ENCODE results near the gene XXYLT1.

XXYLT1 gene

GRCh38 chr3:195212749-195213375 lies 58.1 kb downstream of the XXYLT1 start:
- no peak for DNase-seq (ENCODE audit: low read depth, low spot score)

GRCh38 chr3:195212033-195212748 lies 58.8 kb downstream of the XXYLT1 start:
- no peak for DNase-seq (ENCODE audit: low read depth, low spot score)

More at GRCh38 chr3:195212749-195213375, 58.1 kb downstream of the XXYLT1 start:
- no peak overlapping the region for H3K4me3 ChIP-seq (ENCODE audit: low read length)

GRCh38 chr3:195210266-195210973 lies 60.5 kb downstream of the XXYLT1 start:
- no peak overlapping the region for H3K4me3 ChIP-seq (ENCODE audit: low read length)

More at GRCh38 chr3:195212033-195212748, 58.8 kb downstream of the XXYLT1 start:
- H3K4me3 ChIP-seq (ENCODE audit: low read length): no peak overlapping the region

DNA sequence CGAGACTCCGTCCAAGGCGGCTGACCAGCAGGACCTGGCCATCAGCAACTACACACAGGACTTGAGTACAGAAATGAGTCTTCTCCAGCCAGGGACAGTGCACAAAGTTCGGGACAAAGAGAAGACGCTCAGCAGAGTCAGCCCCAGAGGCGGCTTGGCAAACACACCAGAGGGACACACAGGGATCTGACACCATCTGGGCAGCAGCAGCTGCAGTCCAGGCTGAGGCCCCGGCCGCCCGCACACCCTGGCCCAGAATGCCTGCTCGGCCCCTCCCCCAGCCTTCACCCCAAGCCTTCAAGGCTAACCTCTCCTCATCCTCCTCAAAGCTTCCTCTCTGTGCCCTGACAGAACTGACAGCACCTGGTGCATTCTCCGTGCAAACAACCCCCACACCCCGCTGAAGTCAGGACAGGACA lies 61.1 kb downstream of the XXYLT1 start:
- no peak for DNase-seq (ENCODE audit: low read depth, low spot score)
- no peak overlapping the region for H3K4me3 ChIP-seq (ENCODE audit: low read length)

More at GRCh38 chr3:195210266-195210973, 60.5 kb downstream of the XXYLT1 start:
- DNase-seq (ENCODE audit: low read depth, low spot score): no peak

DNA sequence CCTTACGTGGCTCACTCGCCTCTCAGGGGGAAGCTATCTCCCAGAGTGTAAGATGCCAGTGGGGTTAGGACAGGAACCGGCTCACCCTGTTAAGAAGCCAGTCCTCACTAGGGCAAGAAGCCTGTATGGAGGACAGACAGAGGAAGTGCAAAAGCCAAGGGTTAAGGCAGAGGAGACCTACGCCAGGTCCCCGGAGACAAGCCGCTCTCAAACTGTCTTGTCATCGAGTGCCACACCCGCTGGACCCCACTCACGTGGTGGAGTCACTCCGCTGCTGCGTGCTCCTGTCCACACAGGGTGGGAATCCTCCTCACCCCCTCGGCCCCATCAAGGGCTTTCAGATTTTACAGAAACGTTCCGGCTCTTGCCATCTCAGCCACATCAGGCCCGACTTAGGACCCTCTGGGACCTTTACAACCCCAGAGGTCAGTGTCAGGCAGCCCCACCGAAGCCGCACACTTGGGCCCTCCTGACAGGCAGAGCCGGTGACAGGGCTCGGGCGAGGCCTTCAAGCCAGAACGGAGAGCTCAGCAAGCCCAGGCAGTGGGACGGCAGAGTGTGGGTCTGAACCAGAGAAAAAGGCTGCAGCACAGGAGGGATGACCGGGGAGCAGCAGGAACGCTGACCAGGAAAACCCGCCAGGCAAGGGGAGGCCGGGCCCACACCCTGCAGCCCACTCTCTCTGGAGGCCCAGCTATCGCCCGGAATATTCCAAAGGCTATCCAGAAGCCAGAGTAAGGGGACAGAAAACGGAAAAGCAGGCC lies 61.7 kb downstream of the XXYLT1 start:
- no peak for DNase-seq (ENCODE audit: low read depth, low spot score)
- no peak overlapping the region for H3K4me3 ChIP-seq (ENCODE audit: low read length)

- DNase-seq (ENCODE audit: low read depth, low spot score): no peak
- no peak overlapping the region for H3K4me3 ChIP-seq (ENCODE audit: low read length)
Observed at GRCh38 chr3:195208631-195209030, 62.3 kb downstream of the XXYLT1 start.

DNA sequence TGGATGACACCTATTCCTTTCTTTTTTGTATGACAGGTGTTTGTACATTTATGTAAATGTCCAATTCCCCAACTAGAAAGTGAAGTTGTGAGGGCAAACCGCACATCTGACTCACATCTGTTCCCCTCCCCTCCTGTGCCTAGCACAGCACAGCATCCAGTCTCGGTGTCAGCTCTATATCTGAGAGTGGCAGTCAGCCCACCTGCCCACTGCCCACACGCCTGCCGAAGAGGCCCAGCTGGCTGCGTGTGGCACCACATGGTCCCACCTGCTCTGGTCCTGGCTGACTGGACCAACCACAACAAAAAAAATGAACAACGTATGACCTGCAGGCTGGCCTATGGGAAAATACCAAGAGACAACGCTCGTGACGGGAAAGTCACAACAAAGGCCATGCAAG lies 62.8 kb downstream of the XXYLT1 start:
- H3K4me3 ChIP-seq (ENCODE audit: low read length): no peak overlapping the region
- DNase-seq (ENCODE audit: low read depth, low spot score): no peak

- H3K4me3 ChIP-seq (ENCODE audit: low read length): no peak overlapping the region
- DNase-seq (ENCODE audit: low read depth, low spot score): no peak
Observed at GRCh38 chr3:195207731-195208130, 63.2 kb downstream of the XXYLT1 start.

DNA sequence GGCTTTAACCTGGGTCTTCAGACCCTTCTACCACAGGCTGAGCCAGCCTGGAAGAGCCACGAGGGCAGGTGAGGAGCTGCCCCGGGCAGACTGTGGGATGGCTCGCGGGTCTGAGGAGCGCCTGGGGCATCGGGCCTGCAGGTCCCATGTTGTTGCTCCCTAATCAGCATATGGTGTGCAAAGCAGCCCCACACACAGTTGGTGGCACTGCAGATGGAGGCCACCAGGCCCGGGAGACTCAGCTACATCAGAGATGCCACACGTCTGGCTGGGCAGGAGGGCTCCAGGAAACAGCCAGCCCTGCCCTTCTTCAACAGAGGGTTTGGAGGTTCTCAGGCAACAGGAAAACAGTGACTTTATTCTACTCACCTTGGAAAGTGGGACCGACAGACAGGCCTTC lies 63.9 kb downstream of the XXYLT1 start:
- H3K4me3 ChIP-seq (ENCODE audit: low read length): no peak overlapping the region
- no peak for DNase-seq (ENCODE audit: low read depth, low spot score)

DNA sequence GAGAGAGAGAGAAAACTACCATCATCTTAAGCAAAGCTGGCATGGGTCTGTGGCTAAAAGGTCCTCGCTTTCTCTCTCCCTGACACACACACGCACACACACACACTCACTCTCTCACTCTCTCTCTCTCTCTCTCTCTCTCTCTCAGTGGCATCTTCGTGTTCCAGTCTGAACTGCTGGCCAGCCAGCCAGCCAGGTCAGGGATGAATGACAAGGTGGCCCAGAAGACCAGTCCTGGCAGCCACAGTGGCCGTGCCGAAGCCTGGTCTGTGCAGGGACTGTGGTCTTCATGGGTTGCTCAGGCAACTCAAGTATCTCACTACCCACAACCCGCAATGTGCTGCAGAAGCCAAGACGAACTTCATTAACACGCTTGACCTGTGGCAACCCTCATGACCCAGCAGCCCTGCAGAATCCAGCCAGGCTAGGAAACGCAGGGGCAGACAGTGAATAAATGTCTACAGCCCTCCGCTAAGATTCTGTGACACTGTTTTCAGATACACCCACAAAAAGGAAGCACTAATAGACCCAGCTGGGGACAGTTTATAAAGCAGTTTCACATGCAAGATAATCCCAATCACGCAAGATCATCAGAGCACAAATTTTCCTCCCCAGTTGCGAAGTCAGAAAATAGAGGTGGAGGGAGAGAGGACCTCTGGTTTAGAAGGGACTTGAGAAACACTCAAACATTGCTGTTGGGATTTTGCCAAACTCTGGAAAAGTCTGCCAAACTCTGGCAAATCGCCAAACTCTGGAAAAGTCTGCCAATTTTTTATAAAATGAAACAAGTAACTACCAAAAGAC lies 66.4 kb downstream of the XXYLT1 start:
- H3K4me3 ChIP-seq (ENCODE audit: low read length): no peak overlapping the region
- no peak for DNase-seq (ENCODE audit: low read depth, low spot score)

DNA sequence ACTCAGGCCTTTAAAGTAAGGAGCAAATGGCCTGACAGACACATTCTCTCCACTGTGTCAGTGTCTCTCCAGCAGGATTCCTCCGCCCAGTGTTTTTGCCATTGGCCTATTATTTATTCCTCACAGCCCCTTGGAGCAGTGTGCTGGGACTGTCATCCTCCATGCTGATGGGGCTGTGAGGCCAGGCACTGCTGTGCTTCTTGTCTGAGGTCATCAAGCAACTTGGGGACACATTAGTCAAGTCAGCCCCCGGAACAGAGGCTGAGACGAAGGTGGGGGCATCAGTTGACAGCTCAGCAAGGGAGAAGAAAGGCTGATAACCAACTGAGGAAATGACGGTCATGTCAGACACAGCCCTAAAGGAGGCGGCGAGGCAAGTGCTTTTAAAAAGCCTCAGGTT lies 67.4 kb downstream of the XXYLT1 start:
- no peak overlapping the region for H3K4me3 ChIP-seq (ENCODE audit: low read length)
- DNase-seq (ENCODE audit: low read depth, low spot score): no peak

DNA sequence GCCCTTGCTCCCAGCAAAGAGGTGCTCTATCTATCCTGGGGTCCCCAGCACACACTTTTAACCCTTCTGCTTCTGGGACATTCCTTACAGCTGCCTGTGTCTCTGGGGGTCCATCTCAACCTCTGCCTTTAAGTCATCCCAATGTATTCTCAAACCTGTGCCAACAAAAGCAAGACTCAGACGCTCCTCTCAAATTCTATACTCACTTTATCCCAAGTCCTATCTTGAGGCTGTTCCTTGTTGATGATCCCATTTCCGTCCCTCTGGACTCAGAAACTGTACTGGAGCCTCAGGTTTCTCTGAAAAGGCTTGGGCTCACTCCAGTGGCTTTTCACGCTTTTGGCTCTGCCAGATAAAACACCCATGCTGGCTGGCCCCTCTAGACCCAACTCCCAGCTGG lies 69.7 kb downstream of the XXYLT1 start:
- no peak for DNase-seq (ENCODE audit: low read depth, low spot score)
- no peak overlapping the region for H3K4me3 ChIP-seq (ENCODE audit: low read length)

DNA sequence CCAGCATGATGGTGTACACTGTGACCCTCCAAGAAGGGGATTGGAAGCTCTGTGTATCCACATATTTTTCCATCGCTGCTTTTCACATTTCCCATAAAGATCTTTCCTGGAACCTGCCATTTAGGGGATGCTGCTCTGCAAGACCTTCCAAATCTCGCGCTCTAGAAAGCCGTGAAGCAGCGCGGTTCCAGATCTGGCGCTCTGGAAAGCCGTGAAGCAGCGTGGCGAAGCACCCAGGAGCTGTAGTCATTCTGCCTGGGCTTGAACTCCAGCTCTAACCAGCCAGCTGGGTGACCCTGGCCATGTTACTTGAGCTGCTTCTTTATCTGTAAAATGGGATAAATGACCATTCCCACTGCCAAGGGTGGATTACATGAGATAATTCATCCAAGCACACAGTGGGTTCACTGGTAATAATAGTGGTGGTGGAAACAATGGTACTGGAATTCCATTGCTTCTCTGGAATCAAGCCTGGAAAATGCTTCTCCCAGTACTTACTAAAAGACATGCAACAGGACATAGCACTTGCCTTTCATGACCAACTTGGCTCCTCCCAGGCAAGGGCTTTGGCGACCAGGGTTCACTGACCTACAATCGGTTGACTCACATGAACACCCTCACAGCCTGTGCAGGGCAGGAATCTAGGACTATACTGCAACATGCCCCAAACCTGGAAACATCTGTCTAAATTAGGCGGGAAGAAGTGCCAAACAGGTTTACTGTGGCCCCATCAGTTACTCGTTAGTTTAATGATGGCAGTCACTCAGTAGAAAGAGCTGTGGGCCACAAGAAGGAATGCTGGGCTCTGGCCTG lies 70.7 kb downstream of the XXYLT1 start:
- no peak for DNase-seq (ENCODE audit: low read depth, low spot score)
- no peak overlapping the region for H3K4me3 ChIP-seq (ENCODE audit: low read length)

DNA sequence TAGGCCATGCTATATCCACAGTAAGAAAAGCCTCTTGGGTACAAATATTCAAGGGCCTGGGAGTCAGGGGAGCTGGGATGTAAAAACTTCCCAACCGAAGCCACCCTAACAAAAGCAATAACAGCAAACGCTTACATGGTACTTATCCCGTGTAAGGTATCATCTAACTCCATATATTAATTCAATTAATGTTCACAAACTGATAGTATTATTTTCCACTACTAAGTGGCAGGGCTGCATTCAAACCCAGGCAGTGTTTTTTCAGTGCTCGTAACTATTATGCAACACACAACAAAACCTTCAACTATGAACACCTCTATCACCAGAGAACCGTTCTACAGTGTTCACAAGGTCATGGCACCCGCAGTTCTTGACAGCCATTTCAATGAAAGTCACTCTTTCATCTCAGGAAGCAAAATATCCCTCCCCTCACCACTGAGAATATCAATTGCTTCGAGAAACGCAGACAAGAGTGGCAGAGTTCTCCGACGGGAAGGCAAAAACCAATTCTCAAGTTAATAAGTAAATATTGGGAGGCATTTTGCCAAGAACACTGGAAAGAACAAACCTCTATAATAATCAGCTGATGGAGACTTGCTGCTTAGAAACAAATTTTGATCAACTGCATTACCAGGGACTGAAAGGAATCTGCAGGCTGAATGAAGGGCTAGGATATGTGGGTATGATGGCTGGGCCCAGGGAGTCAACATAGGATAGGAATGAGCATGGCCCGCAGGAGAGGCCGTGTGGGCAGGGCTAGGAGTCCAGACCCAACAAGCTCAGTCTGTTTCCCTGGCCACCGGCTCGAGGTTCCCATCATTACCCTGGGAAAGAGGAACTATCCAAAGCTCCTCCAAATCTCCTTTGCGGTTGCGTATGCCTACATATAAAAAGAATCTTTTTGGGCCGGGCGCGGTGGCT lies 72.3 kb downstream of the XXYLT1 start:
- no peak for DNase-seq (ENCODE audit: low read depth, low spot score)
- H3K4me3 ChIP-seq (ENCODE audit: low read length): no peak overlapping the region

DNA sequence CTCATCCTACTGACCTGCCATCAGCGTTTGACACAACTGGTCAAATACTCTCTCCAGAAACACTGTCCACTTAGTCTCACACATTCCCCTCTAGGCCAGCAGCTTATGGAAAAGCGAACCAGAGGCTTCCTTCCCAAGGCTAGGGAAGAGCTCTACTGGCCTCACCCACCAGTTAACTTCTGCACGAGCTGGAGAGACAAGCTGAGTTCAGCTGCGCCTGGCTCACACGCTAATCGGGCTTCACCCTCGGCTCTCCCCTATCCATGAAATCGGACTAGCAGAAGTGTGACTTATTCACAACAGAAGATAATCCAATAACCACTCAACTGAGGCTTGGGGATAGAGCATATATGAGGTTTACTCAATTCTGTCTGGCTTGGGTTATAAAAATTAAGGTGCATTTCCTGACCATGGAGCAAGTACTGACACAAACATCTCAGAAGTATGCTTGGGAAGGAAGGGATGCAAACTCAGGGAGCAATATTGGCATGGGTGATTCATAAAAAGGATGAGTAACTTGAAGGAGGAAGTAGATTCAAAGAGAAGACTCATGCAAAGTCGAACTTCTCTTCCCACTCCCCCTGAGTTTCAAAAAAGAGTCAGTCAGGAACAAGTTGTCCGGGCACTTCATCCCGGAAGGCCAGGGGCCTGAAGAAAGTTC lies 73.1 kb downstream of the XXYLT1 start:
- DNase-seq (ENCODE audit: low read depth, low spot score): no peak
- no peak overlapping the region for H3K4me3 ChIP-seq (ENCODE audit: low read length)

DNA sequence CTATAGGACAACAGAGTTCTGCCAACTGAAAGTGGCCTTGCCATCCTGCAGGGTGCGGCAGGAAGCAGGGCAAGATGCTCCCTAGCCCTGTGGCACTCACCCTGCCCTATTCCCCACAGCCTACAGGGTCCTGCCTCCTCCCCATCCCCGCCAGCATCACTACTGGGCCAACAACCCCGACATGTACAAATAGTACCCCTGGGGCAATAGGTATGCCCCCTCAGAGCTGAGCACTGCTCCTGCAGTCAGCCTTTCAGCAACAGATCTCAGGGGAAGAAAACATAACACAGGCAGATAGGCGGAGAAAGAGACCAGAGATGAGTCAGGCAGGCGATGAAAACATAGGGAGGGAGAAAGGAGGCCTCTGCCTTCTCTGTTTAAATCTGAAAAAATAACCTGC lies 74.7 kb downstream of the XXYLT1 start:
- H3K4me3 ChIP-seq (ENCODE audit: low read length): no peak overlapping the region
- DNase-seq (ENCODE audit: low read depth, low spot score): no peak

Measured in Jurkat, Clone E6-1 (cell line).